Peyer's patch (tissue), 4 donors: ENCODE measurements around the gene TGFBI. TPM values are rescaled to one million over a fixed set of nuclear protein-coding genes. Genes with fewer than 3 reads are reported as not detected.
"Not testable (repeated sequence)": the region's sequence is repeated elsewhere in the genome, so short reads cannot be mapped to it uniquely, and the experiment has no call there.

Experiments
- DNase-seq, 3 donors: peaks; one replicate each; pipeline ENCODE4 v3.0.0-alpha.2; 2017 to 2019
- H3K27ac ChIP-seq, 4 donors: fragments of 200-600 bp; sonication (generic); one replicate each; pipeline ENCODE4 v1.5.1; 2016 to 2019
- H3K27me3 ChIP-seq, 2 donors: fragments of 200-600 bp; sonication (generic); one replicate each; pipeline ENCODE4 v1.5.1; 2019
- H3K36me3 ChIP-seq, 3 donors: fragments of 200-600 bp; sonication (generic); one replicate each; pipeline ENCODE4 v1.5.1; 2016 to 2019
- H3K4me1 ChIP-seq, 4 donors: fragments of 200-600 bp; sonication (generic); one replicate each; pipeline ENCODE4 v1.5.1; 2016 to 2019
- H3K4me3 ChIP-seq, 4 donors: fragments of 200-600 bp; sonication (generic); 1 replicate in 3 of 4; 2 replicates in 1 of 4; pipeline ENCODE4 v1.5.1; 2016 to 2019; ENCODE audit warnings: mild to moderate bottlenecking in 1 of 4
- H3K9me3 ChIP-seq, 4 donors: fragments of 200-600 bp; sonication (generic); one replicate each; pipeline ENCODE4 v1.5.1; 2016 to 2019; ENCODE audit warnings: mild to moderate bottlenecking in 1 of 4
- CTCF ChIP-seq, 6 experiments: fragments of 450-650 bp in 4 of 6; fragments of 200-600 bp in 2 of 6; sonication (generic) in 1 of 6; IDR thresholded peaks; one replicate each; pipeline ENCODE4 v1.5.1; 2017 to 2019; ENCODE audit warnings: antibody characterized with exemption in 6 of 6, mild to moderate bottlenecking in 3 of 6, moderate library complexity in 1 of 6
- POLR2A ChIP-seq, 2 donors: fragments of 450-650 bp; IDR thresholded peaks; one replicate each; pipeline ENCODE4 v1.5.1; 2017; ENCODE audit warnings: antibody characterized with exemption in 2 of 2, mild to moderate bottlenecking in 2 of 2, moderate library complexity in 2 of 2
- total RNA-seq, 4 donors: library from RNA; depleted of rRNA; stranded (reverse); fragments of >200 nt; gene quantifications; one replicate each; pipeline ENCODE4 v1.1.0, GENCODE V29; 2016

TGFBI gene
- total RNA-seq, 4 donors from 2014 or later = 17.5 to 56.9 (median 26.3) TPM

GRCh38 chr5:136042156-136042555 is 13.4 kb downstream of the TGFBI start:
- Histone ChIP-seq H3K4me3 (no peak overlapping the region), H3K4me1 (peaks cover 0 to 10% (median 2%) of the 10 kb centered on the region in 4 donors), H3K27ac (no peak overlapping the region), H3K9me3 (no peaks in the 10 kb centered on the region), H3K27me3 (no peaks in the 10 kb centered on the region), H3K36me3 (no peaks in the 10 kb centered on the region)
- no peak for DNase-seq
- TF ChIP-seq CTCF (IDR thresholded peaks at IDR 0.05) = no peak
- no peak for TF ChIP-seq POLR2A (IDR thresholded peaks at IDR 0.05)

- Histone ChIP-seq H3K4me1 (peaks cover 0 to 5% (median 0%) of the 10 kb centered on the region in 4 donors), H3K27ac (peak overlapping the region in 1 of 4 donors; percentile 1), H3K4me3 (no peak overlapping the region), H3K27me3 (no peaks in the 10 kb centered on the region), H3K36me3 (no peaks in the 10 kb centered on the region), H3K9me3 (no peaks in the 10 kb centered on the region)
- no peak for DNase-seq
- TF ChIP-seq CTCF (IDR thresholded peaks at IDR 0.05) = no peak
Observed at GRCh38 chr5:136042665-136043121, 13.9 kb downstream of the TGFBI start.

- Histone ChIP-seq H3K27ac (no peak overlapping the region), H3K4me1 (peaks cover 0 to 4% (median 0%) of the 10 kb centered on the region in 4 donors), H3K4me3 (no peak overlapping the region), H3K36me3 (no peaks in the 10 kb centered on the region), H3K27me3 (no peaks in the 10 kb centered on the region), H3K9me3 (no peaks in the 10 kb centered on the region)
- no peak for DNase-seq
- no peak for TF ChIP-seq POLR2A (IDR thresholded peaks at IDR 0.05)
- TF ChIP-seq CTCF (IDR thresholded peaks at IDR 0.05) = no peak
Observed at GRCh38 chr5:136043551-136043950, 14.8 kb downstream of the TGFBI start.

- H3K27me3 ChIP-seq = no peaks in the 10 kb centered on the region
- H3K27ac ChIP-seq = no peak overlapping the region
- no peaks in the 10 kb centered on the region for H3K9me3 ChIP-seq
- peaks cover 0 to 4% (median 0%) of the 10 kb centered on the region in 4 donors for H3K4me1 ChIP-seq
- H3K36me3 ChIP-seq = no peaks in the 10 kb centered on the region
- TF ChIP-seq POLR2A (IDR thresholded peaks at IDR 0.05) = no peak
- TF ChIP-seq CTCF (IDR thresholded peaks at IDR 0.05) = no peak
- no peak overlapping the region for H3K4me3 ChIP-seq
- DNase-seq = peak in 1 of 3 donors; percentile 30
Observed at GRCh38 chr5:136043968-136044610, 15.3 kb downstream of the TGFBI start.

- H3K36me3 ChIP-seq, H3K4me3 ChIP-seq, H3K4me1 ChIP-seq, H3K27ac ChIP-seq, H3K27me3 ChIP-seq, H3K9me3 ChIP-seq: not testable (repeated sequence)
- peak in 1 of 3 donors; percentile 36 for DNase-seq
Observed at GRCh38 chr5:136045026-136045425, 16.2 kb downstream of the TGFBI start.

GRCh38 chr5:136046246-136046645 is 17.5 kb downstream of the TGFBI start:
- no peaks in the 10 kb centered on the region for H3K27me3 ChIP-seq
- no peak for DNase-seq
- peaks cover 0 to 6% (median 0%) of the 10 kb centered on the region in 3 donors for H3K36me3 ChIP-seq
- TF ChIP-seq POLR2A (IDR thresholded peaks at IDR 0.05) = no peak
- TF ChIP-seq CTCF (IDR thresholded peaks at IDR 0.05) = no peak
- no peaks in the 10 kb centered on the region for H3K9me3 ChIP-seq
- peaks cover 0 to 4% (median 0%) of the 10 kb centered on the region in 4 donors for H3K4me1 ChIP-seq
- no peak overlapping the region for H3K27ac ChIP-seq
- no peak overlapping the region for H3K4me3 ChIP-seq
